GM12878 (cell line): ENCODE results near the gene EXOSC6.
"Not testable (repeated sequence)": the region's sequence is repeated elsewhere in the genome, so short reads cannot be mapped to it uniquely, and the experiment has no call there.

ENCODE experiments used
- CHD4 ChIP-seq: fragments of 200-600 bp; sonication (generic); IDR thresholded peaks from 2 replicates; pipeline ENCODE4 v1.6.1; 2016; ENCODE audit warnings: mild to moderate bottlenecking
- CTCF ChIP-seq, 3 experiments: IDR thresholded peaks in 2 of 3; conservative IDR thresholded peaks in 1 of 3; 2 replicates each; pipeline ENCODE4 v1.5.1; 2011; ENCODE audit warnings: low read depth in 3 of 3, low read length in 3 of 3, mild to moderate bottlenecking in 3 of 3, control low read depth in 2 of 3, moderate library complexity in 2 of 3, inconsistent platforms in 1 of 3, mixed read lengths in 1 of 3; ENCODE audit not compliant: control insufficient read depth in 2 of 3, insufficient read depth in 1 of 3; ENCODE audit errors: extremely low read depth in 1 of 3
- EZH2 ChIP-seq: IDR thresholded peaks from 2 replicates; pipeline ENCODE4 v1.6.1; 2012; ENCODE audit warnings: low read depth, mild to moderate bottlenecking, control low read depth, inconsistent platforms, low read length, borderline replicate concordance; ENCODE audit not compliant: control insufficient read depth
- IKZF1 ChIP-seq: fragments of 450-650 bp; conservative IDR thresholded peaks from 2 replicates; pipeline ENCODE4 v1.6.1; 2017; ENCODE audit warnings: antibody characterized with exemption, mild to moderate bottlenecking
- JUND ChIP-seq: IDR thresholded peaks from 2 replicates; pipeline ENCODE4 v1.6.1; 2012; ENCODE audit warnings: low read depth, mild to moderate bottlenecking, low read length, improper control_type of control experiment, moderate library complexity
- MAX ChIP-seq: IDR thresholded peaks from 2 replicates; pipeline ENCODE4 v1.6.1; 2012; ENCODE audit warnings: low read depth, low read length, improper control_type of control experiment
- NFYB ChIP-seq: IDR thresholded peaks from 2 replicates; pipeline ENCODE4 v1.6.1; 2011; ENCODE audit warnings: low read depth, mild to moderate bottlenecking, low read length, improper control_type of control experiment, moderate library complexity; ENCODE audit not compliant: insufficient read depth
- NRF1 ChIP-seq: conservative IDR thresholded peaks from 2 replicates; pipeline ENCODE4 v1.6.1; 2011; ENCODE audit warnings: mild to moderate bottlenecking, low read depth, low read length, improper control_type of control experiment
- POLR2A ChIP-seq: IDR thresholded peaks from 2 replicates; pipeline ENCODE4 v1.6.1; 2011; ENCODE audit warnings: low read depth, mild to moderate bottlenecking, low read length
- POLR2AphosphoS5 ChIP-seq: IDR thresholded peaks from 2 replicates; pipeline ENCODE4 v1.6.1; 2011; ENCODE audit warnings: mild to moderate bottlenecking, low read length, inconsistent platforms
- TAF1 ChIP-seq: IDR thresholded peaks from 2 replicates; pipeline ENCODE4 v1.6.1; 2011; ENCODE audit warnings: mild to moderate bottlenecking, low read depth, low read length, borderline replicate concordance
- USF1 ChIP-seq: IDR thresholded peaks from 2 replicates; pipeline ENCODE4 v1.6.1; 2011; ENCODE audit warnings: borderline replicate concordance, low read depth, mild to moderate bottlenecking, moderate library complexity, mixed read lengths, low read length; ENCODE audit not compliant: insufficient read depth; ENCODE audit errors: extremely low read length
- USF2 ChIP-seq: IDR thresholded peaks from 2 replicates; pipeline ENCODE4 v1.6.1; 2011; ENCODE audit warnings: low read depth, low read length, improper control_type of control experiment, borderline replicate concordance
- ZNF24 ChIP-seq: fragments of 450-650 bp; IDR thresholded peaks from 2 replicates; pipeline ENCODE4 v1.6.1; 2017; ENCODE audit warnings: antibody characterized with exemption, mild to moderate bottlenecking

- TF ChIP-seq CTCF (IDR thresholded peaks at IDR 0.05 in 2 of 3, conservative IDR thresholded peaks at IDR 0.05 in 1 of 3; ENCODE audit: control insufficient read depth in 2 of 3, extremely low read depth in 1 of 3, insufficient read depth in 1 of 3, low read depth in 3 of 3, low read length in 3 of 3); USF1; EZH2; MAX; POLR2AphosphoS5; POLR2A; NFYB; IKZF1; CHD4; JUND; USF2; TAF1; NRF1; ZNF24: not testable (repeated sequence)
Observed at GRCh38 chr16:70199170-70199569, 52.6 kb downstream of the EXOSC6 start.
